A673 (cell line): ENCODE results near the gene CCL5. TPM values are rescaled to one million over a fixed set of nuclear protein-coding genes. Genes with fewer than 3 reads are reported as not detected.

ENCODE experiments used
- BruUV-seq: library from RNA; stranded (reverse); fragments of 400-500 nt; replicated peaks from 2 replicates; lab custom pipeline; 2021; lab: Mats Ljungman, UMichigan
- CTCF ChIA-PET: fragments of 300-600 bp; sonication (Branson Sonifier 250); formaldehyde crosslinking; loops from one replicate; lab custom pipeline; 2022; ENCODE audit warnings: antibody characterized with exemption; lab: Charles Lee
- POLR2A ChIA-PET: fragments of 300-600 bp; sonication (Branson Sonifier 250); formaldehyde crosslinking; loops from one replicate; lab custom pipeline; 2022; ENCODE audit warnings: antibody characterized with exemption; ENCODE audit not compliant: low non-redundant PET; lab: Charles Lee
- DNase-seq: peaks from one replicate; pipeline ENCODE4 v3.0.0-alpha.2; 2015; ENCODE audit warnings: low spot score
- H3K27ac ChIP-seq: fragments of 200-600 bp; sonication (generic); 2 replicates; pipeline ENCODE4 v1.5.1; 2016; ENCODE audit warnings: mixed run types, low read depth, mild to moderate bottlenecking, mixed read lengths, antibody characterized with exemption, low read length; ENCODE audit not compliant: poor library complexity, severe bottlenecking
- H3K27me3 ChIP-seq: fragments of 200-600 bp; sonication (generic); replicated peaks from 2 replicates; pipeline ENCODE4 v1.6.1; 2017; ENCODE audit warnings: mixed run types, low read depth, mild to moderate bottlenecking, mixed read lengths, antibody characterized with exemption, low read length; ENCODE audit not compliant: insufficient read depth, poor library complexity
- H3K36me3 ChIP-seq: fragments of 200-600 bp; sonication (generic); 2 replicates; pipeline ENCODE4 v1.6.1; 2016; ENCODE audit warnings: mixed run types, mild to moderate bottlenecking, mixed read lengths, antibody characterized with exemption, low read length; ENCODE audit not compliant: insufficient read depth, poor library complexity, severe bottlenecking
- H3K4me1 ChIP-seq: fragments of 200-600 bp; sonication (generic); 2 replicates; pipeline ENCODE4 v1.6.1; 2017; ENCODE audit warnings: mixed run types, mild to moderate bottlenecking, mixed read lengths, antibody characterized with exemption, low read length; ENCODE audit not compliant: insufficient read depth, poor library complexity, severe bottlenecking
- H3K4me3 ChIP-seq: fragments of 200-600 bp; sonication (generic); 2 replicates; pipeline ENCODE4 v1.5.1; 2016; ENCODE audit warnings: low read depth, mixed run types, mild to moderate bottlenecking, mixed read lengths, low read length; ENCODE audit not compliant: poor library complexity, severe bottlenecking
- H3K9me3 ChIP-seq: fragments of 200-600 bp; sonication (generic); 2 replicates; pipeline ENCODE4 v1.6.1; 2016; ENCODE audit warnings: mixed run types, low read depth, mild to moderate bottlenecking, mixed read lengths, antibody characterized with exemption, low read length; ENCODE audit not compliant: poor library complexity, severe bottlenecking
- CTCF ChIP-seq: fragments of 300-800, 200-600 bp; sonication (generic); conservative IDR thresholded peaks from 2 replicates; pipeline ENCODE4 v1.5.1; 2017; ENCODE audit warnings: low read depth, mild to moderate bottlenecking, antibody characterized with exemption, low read length, moderate library complexity, mixed read lengths
- EZH2 ChIP-seq: fragments of 200-600 bp; sonication (generic); IDR thresholded peaks from 2 replicates; pipeline ENCODE4 v1.6.1; 2017; ENCODE audit warnings: borderline replicate concordance, low read depth, mild to moderate bottlenecking, mixed read lengths, antibody characterized with exemption, low read length; ENCODE audit not compliant: poor library complexity, severe bottlenecking
- intact Hi-C: fragments of 100-400 bp; cut with micrococcal nuclease; formaldehyde crosslinking; loops from one replicate; pipeline ENCODE4 v1.10.0; 2022; ENCODE audit not compliant: unreplicated experiment
- total RNA-seq: library from RNA; stranded (reverse); gene quantifications from 2 replicates; pipeline ENCODE4 v1.2.3, GENCODE V29; 2021

CCL5 gene
- total RNA-seq, 1 experiment from 2014 or later = not detected

GRCh38 chr17:35841101-35841500 lies 39.1 kb downstream of the CCL5 start:
- TF ChIP-seq EZH2 = no peak
- no peak for TF ChIP-seq CTCF
- no peaks in the 10 kb centered on the region for H3K27me3 ChIP-seq
- H3K9me3 ChIP-seq = no peaks in the 10 kb centered on the region
- no peak overlapping the region for H3K4me3 ChIP-seq
- BruUV-seq = no TSS peak
- DNase-seq = no peak
- intact Hi-C loops = no loop called here
- POLR2A ChIA-PET = no interaction called here
- no peaks in the 10 kb centered on the region for H3K4me1 ChIP-seq
- CTCF ChIA-PET = interaction anchor here (0.6 kb wide), 2 partner anchors 10 to 194 kb away, joined by 3 to 5 read pairs; no protein-coding TSS in a partner anchor
- no peak overlapping the region for H3K27ac ChIP-seq
- H3K36me3 ChIP-seq = peaks cover 67% of the 10 kb centered on the region

- H3K36me3 ChIP-seq = peaks cover 64% of the 10 kb centered on the region
- no peak overlapping the region for H3K4me3 ChIP-seq
- no peaks in the 10 kb centered on the region for H3K27me3 ChIP-seq
- intact Hi-C loops = no loop called here
- ChIA-PET CTCF (no interaction called here), POLR2A (no interaction called here)
- TF ChIP-seq CTCF (no peak), EZH2 (no peak)
- no peak overlapping the region for H3K27ac ChIP-seq
- BruUV-seq = no TSS peak
- H3K4me1 ChIP-seq = no peaks in the 10 kb centered on the region
- no peak for DNase-seq
- H3K9me3 ChIP-seq = no peaks in the 10 kb centered on the region
Measured at GRCh38 chr17:35825206-35825605, 55.0 kb downstream of the CCL5 start.

Other genes with a start within 250 kb of the CCL5 start
- 15.9 TPM in 2 replicates for gene RASL10B, start 148.7 kb downstream of the CCL5 start, total RNA-seq
- not detected in 2 replicates for gene GAS2L2, start 127.1 kb downstream of the CCL5 start, total RNA-seq
- not detected in 2 replicates for gene C17orf50, start 119.5 kb downstream of the CCL5 start, total RNA-seq
- gene MMP28, start 84.7 kb downstream of the CCL5 start, total RNA-seq = not detected in 2 replicates
- gene TAF15, start 70.9 kb downstream of the CCL5 start, total RNA-seq = 108 TPM in 2 replicates
- not detected in 2 replicates for gene HEATR9, start 11.5 kb downstream of the CCL5 start, total RNA-seq
- 2.1 and 5.5 TPM in 2 replicates for gene RDM1, start 50.4 kb upstream of the CCL5 start, total RNA-seq
- gene LYZL6, start 63.4 kb upstream of the CCL5 start, total RNA-seq = not detected in 2 replicates
- gene CCL16, start 101.1 kb upstream of the CCL5 start, total RNA-seq = not detected in 2 replicates
- not detected in 2 replicates for gene CCL14, start 106.4 kb upstream of the CCL5 start, total RNA-seq
- gene CCL15, start 121.2 kb upstream of the CCL5 start, total RNA-seq = not detected in 2 replicates
- gene CCL23, start 137.6 kb upstream of the CCL5 start, total RNA-seq = not detected in 2 replicates
- gene CCL18, start 183.9 kb upstream of the CCL5 start, total RNA-seq = not detected in 2 replicates
- gene CCL3, start 209.8 kb upstream of the CCL5 start, total RNA-seq = not detected in 2 replicates
- not detected in 2 replicates for gene CCL4, start 223.5 kb upstream of the CCL5 start, total RNA-seq